GM21825 (cell line): Measurements from ENCODE around the gene HCAR2.
"Not testable (repeated sequence)": the region's sequence is repeated elsewhere in the genome, so short reads cannot be mapped to it uniquely, and the experiment has no call there.

Experiments used
- ATAC-seq: cut with Tn5 transposase; IDR thresholded peaks from one replicate; pipeline ENCODE4 v1.9.1; 2021; ENCODE audit warnings: mild to moderate bottlenecking, moderate library complexity; ENCODE audit not compliant: unreplicated experiment

HCAR2 gene

GRCh38 chr12:122721057-122721545, 17.9 kb upstream of the HCAR2 start:
- ATAC-seq: no peak

GRCh38 chr12:122716658-122717057, 13.5 kb upstream of the HCAR2 start, which contains the start of gene HCAR3:
TSS of gene HCAR3 (minus strand) at chr12:122716811. CDS start at chr12:122716737, 74 bp downstream.
- ATAC-seq: not testable (repeated sequence)

- not testable (repeated sequence) for ATAC-seq
Measured at GRCh38 chr12:122715211-122715610, 12.1 kb upstream of the HCAR2 start.

GRCh38 chr12:122713491-122714188, 10.5 kb upstream of the HCAR2 start:
- ATAC-seq: not testable (repeated sequence)

GRCh38 chr12:122711266-122711665, 8.1 kb upstream of the HCAR2 start:
- ATAC-seq: not testable (repeated sequence)

GRCh38 chr12:122710341-122710740, 7.2 kb upstream of the HCAR2 start:
- not testable (repeated sequence) for ATAC-seq

- ATAC-seq: not testable (repeated sequence)
Measured at GRCh38 chr12:122709287-122709686, 6.1 kb upstream of the HCAR2 start.

GRCh38 chr12:122703841-122704240, 684 bp upstream of the HCAR2 start:
- ATAC-seq: not testable (repeated sequence)

- not testable (repeated sequence) for ATAC-seq
Measured at GRCh38 chr12:122701481-122701880, 1.7 kb downstream of the HCAR2 start.

- not testable (repeated sequence) for ATAC-seq
Measured at GRCh38 chr12:122700038-122700710, 3.0 kb downstream of the HCAR2 start.

GRCh38 chr12:122696922-122697321, 6.2 kb downstream of the HCAR2 start:
- not testable (repeated sequence) for ATAC-seq

- ATAC-seq: no peak
Measured at GRCh38 chr12:122691566-122691965, 11.6 kb downstream of the HCAR2 start.

- ATAC-seq: no peak
Measured at GRCh38 chr12:122688291-122688690, 14.9 kb downstream of the HCAR2 start.

- ATAC-seq: no peak
Measured at GRCh38 chr12:122687086-122687485, 16.1 kb downstream of the HCAR2 start.

GRCh38 chr12:122686538-122686937, 16.6 kb downstream of the HCAR2 start:
- ATAC-seq: no peak

- no peak for ATAC-seq
Measured at GRCh38 chr12:122684297-122684813, 18.8 kb downstream of the HCAR2 start.

GRCh38 chr12:122681814-122682213, 21.3 kb downstream of the HCAR2 start:
- ATAC-seq: no peak

- not testable (repeated sequence) for ATAC-seq
Measured at GRCh38 chr12:122680989-122681388, 22.2 kb downstream of the HCAR2 start.

- ATAC-seq: not testable (repeated sequence)
Measured at GRCh38 chr12:122676781-122677180, 26.4 kb downstream of the HCAR2 start.

- not testable (repeated sequence) for ATAC-seq
Measured at GRCh38 chr12:122676015-122676414, 27.1 kb downstream of the HCAR2 start.

- no peak for ATAC-seq
Measured at GRCh38 chr12:122672515-122672914, 30.6 kb downstream of the HCAR2 start.
